MM.1S (cell line): ENCODE measurements around the gene CDKL5.

Experiments
- DNase-seq: peaks from one replicate; pipeline ENCODE4 v3.0.0-alpha.2; 2015
- H2AFZ ChIP-seq: fragments of 300-600 bp; sonication (generic); 2 replicates; pipeline ENCODE4 v1.6.0; 2016; ENCODE audit warnings: antibody characterized with exemption, low read length
- H3F3A ChIP-seq: fragments of 300-600 bp; sonication (generic); 2 replicates; pipeline ENCODE4 v1.6.1; 2016; ENCODE audit warnings: mild to moderate bottlenecking, antibody characterized with exemption, low read length, moderate library complexity, mixed read lengths; ENCODE audit not compliant: insufficient read depth
- H3K27ac ChIP-seq: fragments of 300-600 bp; sonication (generic); 2 replicates; pipeline ENCODE4 v1.5.1; 2016; ENCODE audit warnings: mild to moderate bottlenecking, low read length
- H3K27me3 ChIP-seq: fragments of 300-600 bp; sonication (generic); replicated peaks from 2 replicates; pipeline ENCODE4 v1.6.0; 2016; ENCODE audit warnings: low read length; ENCODE audit not compliant: insufficient read depth
- H3K36me3 ChIP-seq: fragments of 300-600 bp; sonication (generic); replicated peaks from 2 replicates; pipeline ENCODE4 v1.6.1; 2016; ENCODE audit warnings: mild to moderate bottlenecking, low read length, mixed read lengths; ENCODE audit not compliant: insufficient read depth
- H3K4me1 ChIP-seq: fragments of 300-600 bp; sonication (generic); 2 replicates; pipeline ENCODE4 v1.6.1; 2016; ENCODE audit warnings: low read length, mixed read lengths
- H3K4me2 ChIP-seq: fragments of 300-600 bp; sonication (generic); 2 replicates; pipeline ENCODE4 v1.6.0; 2016; ENCODE audit warnings: low read depth, low read length
- H3K4me3 ChIP-seq: fragments of 300-600 bp; sonication (generic); 2 replicates; pipeline ENCODE4 v1.5.1; 2016; ENCODE audit warnings: low read length, mixed read lengths
- H3K79me2 ChIP-seq: fragments of 300-600 bp; sonication (generic); 2 replicates; pipeline ENCODE4 v1.6.1; 2016; ENCODE audit warnings: mixed run types, low read length, mixed read lengths
- H3K9ac ChIP-seq: fragments of 300-600 bp; sonication (generic); 2 replicates; pipeline ENCODE4 v1.6.1; 2016; ENCODE audit warnings: low read length, mixed read lengths
- H3K9me2 ChIP-seq: fragments of 300-600 bp; sonication (generic); replicated peaks from 2 replicates; pipeline ENCODE4 v1.6.1; 2016; ENCODE audit warnings: mild to moderate bottlenecking, low read length, mixed read lengths; ENCODE audit not compliant: insufficient read depth
- H3K9me3 ChIP-seq: fragments of 300-600 bp; sonication (generic); replicated peaks from 2 replicates; pipeline ENCODE4 v1.6.1; 2016; ENCODE audit warnings: mild to moderate bottlenecking, low read length, mixed read lengths; ENCODE audit not compliant: insufficient read depth
- H4K20me1 ChIP-seq: fragments of 300-600 bp; sonication (generic); 2 replicates; pipeline ENCODE4 v1.6.1; 2016; ENCODE audit warnings: mild to moderate bottlenecking, low read length, moderate library complexity, mixed read lengths; ENCODE audit not compliant: insufficient read depth
- CTCF ChIP-seq: fragments of 300-600 bp; sonication (generic); IDR thresholded peaks from 2 replicates; pipeline ENCODE4 v1.5.1; 2016; ENCODE audit warnings: antibody characterized with exemption, low read length, mixed read lengths
- EZH2 ChIP-seq: fragments of 300-600 bp; sonication (generic); optimal IDR thresholded peaks from 2 replicates; pipeline ENCODE3; 2017; ENCODE audit warnings: low read depth, mild to moderate bottlenecking, antibody characterized with exemption, low read length, mixed read lengths
- EZH2phosphoT487 ChIP-seq: fragments of 300-600 bp; sonication (generic); IDR thresholded peaks from 2 replicates; pipeline ENCODE4 v1.6.1; 2018; ENCODE audit warnings: antibody characterized with exemption, low read length

The CDKL5 gene

GRCh38 chrX:18455384-18455783 lies 30.0 kb downstream of the CDKL5 start:
- H3K9ac ChIP-seq = no peak overlapping the region
- H3K4me2 ChIP-seq = no peak overlapping the region
- no peaks in the 10 kb centered on the region for H3K36me3 ChIP-seq
- H4K20me1 ChIP-seq = no peaks in the 10 kb centered on the region
- TF ChIP-seq CTCF = no peak
- TF ChIP-seq EZH2phosphoT487 = no peak
- no peak for TF ChIP-seq EZH2
- no peak overlapping the region for H2AFZ ChIP-seq
- no peak for DNase-seq
- no peak overlapping the region for H3K4me3 ChIP-seq
- no peaks in the 10 kb centered on the region for H3K9me2 ChIP-seq
- H3K27ac ChIP-seq = no peak overlapping the region
- H3K9me3 ChIP-seq = no peaks in the 10 kb centered on the region
- no peaks in the 10 kb centered on the region for H3K79me2 ChIP-seq
- H3F3A ChIP-seq = no peaks in the 10 kb centered on the region
- no peaks in the 10 kb centered on the region for H3K4me1 ChIP-seq
- H3K27me3 ChIP-seq = no peaks in the 10 kb centered on the region

GRCh38 chrX:18457000-18457399 lies 31.6 kb downstream of the CDKL5 start:
- no peak overlapping the region for H2AFZ ChIP-seq
- H3K4me2 ChIP-seq = no peak overlapping the region
- H3K27ac ChIP-seq = no peak overlapping the region
- H3K9me2 ChIP-seq = no peaks in the 10 kb centered on the region
- no peak overlapping the region for H3K9ac ChIP-seq
- H4K20me1 ChIP-seq = no peaks in the 10 kb centered on the region
- no peaks in the 10 kb centered on the region for H3K36me3 ChIP-seq
- no peaks in the 10 kb centered on the region for H3K9me3 ChIP-seq
- no peaks in the 10 kb centered on the region for H3K4me1 ChIP-seq
- no peaks in the 10 kb centered on the region for H3F3A ChIP-seq
- no peaks in the 10 kb centered on the region for H3K79me2 ChIP-seq
- H3K27me3 ChIP-seq = no peaks in the 10 kb centered on the region
- no peak for TF ChIP-seq EZH2
- no peak for TF ChIP-seq CTCF
- no peak for TF ChIP-seq EZH2phosphoT487
- DNase-seq = no peak
- no peak overlapping the region for H3K4me3 ChIP-seq

GRCh38 chrX:18461431-18461830 lies 36.0 kb downstream of the CDKL5 start:
- H3K79me2 ChIP-seq = no peaks in the 10 kb centered on the region
- no peaks in the 10 kb centered on the region for H3F3A ChIP-seq
- H4K20me1 ChIP-seq = no peaks in the 10 kb centered on the region
- TF ChIP-seq EZH2 = no peak
- no peak for TF ChIP-seq CTCF
- no peak for TF ChIP-seq EZH2phosphoT487
- H3K4me1 ChIP-seq = no peaks in the 10 kb centered on the region
- no peaks in the 10 kb centered on the region for H3K27me3 ChIP-seq
- H3K4me2 ChIP-seq = no peak overlapping the region
- no peaks in the 10 kb centered on the region for H3K9me2 ChIP-seq
- H3K36me3 ChIP-seq = no peaks in the 10 kb centered on the region
- H3K9me3 ChIP-seq = no peaks in the 10 kb centered on the region
- no peak for DNase-seq
- H3K9ac ChIP-seq = no peak overlapping the region
- H2AFZ ChIP-seq = no peak overlapping the region
- H3K4me3 ChIP-seq = no peak overlapping the region
- no peak overlapping the region for H3K27ac ChIP-seq
